Measurements from ENCODE around the gene SPDYE6.

- no peak for TF ChIP-seq POLR2A (IDR thresholded peaks at IDR 0.05)
- TF ChIP-seq CTCF (IDR thresholded peaks at IDR 0.05) = no peak
Observed at GRCh38 chr7:102395592-102395872, 39.3 kb upstream of the SPDYE6 start.
